SU-DHL-6 (cell line): Measurements from ENCODE around the gene CDH3.

Source experiments
- CTCF ChIP-seq: fragments of 200-600 bp; sonication (generic); IDR thresholded peaks from one replicate; pipeline ENCODE4 v1.5.1; 2017; ENCODE audit warnings: antibody characterized with exemption, mild to moderate bottlenecking, low read length, moderate library complexity; ENCODE audit not compliant: insufficient read depth, poor library complexity, severe bottlenecking
- EZH2phosphoT487 ChIP-seq: fragments of 200-600 bp; sonication (generic), shearing (Covaris generic); conservative IDR thresholded peaks from 2 replicates; pipeline ENCODE4 v1.6.1; 2018; ENCODE audit warnings: mild to moderate bottlenecking, antibody characterized with exemption, low read length, moderate library complexity, mixed read lengths

GRCh38 chr16:68607443-68607842, 37.7 kb upstream of the CDH3 start:
- TF ChIP-seq EZH2phosphoT487 (no peak), CTCF (no peak)
